ENCODE data around the gene LRRC27. TPM values are rescaled to one million over a fixed set of nuclear protein-coding genes. Genes with fewer than 3 reads are reported as not detected.

LRRC27 gene
- total and polyA plus RNA-seq, 2 experiments from 2014 or later, result 19.0 to 21.8 TPM

DNA sequence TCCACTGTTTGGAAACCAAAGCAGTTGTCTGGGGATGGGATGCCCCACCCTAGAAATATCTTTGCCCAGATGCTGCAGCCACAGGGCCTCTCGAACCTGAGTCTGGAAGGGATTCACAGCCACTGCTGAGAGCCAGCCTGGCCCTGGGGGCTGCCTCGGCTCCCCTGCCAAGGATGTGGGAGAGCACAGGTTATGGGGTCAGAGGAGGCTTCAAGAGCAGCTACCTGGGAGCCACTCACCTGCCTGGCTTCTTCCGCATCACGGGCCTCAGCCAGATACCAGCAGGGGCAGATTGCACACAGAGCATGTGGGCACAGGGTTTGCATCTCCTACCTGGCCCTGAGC is 59.7 kb downstream of the LRRC27 start:
- DNase-seq (ENCODE audit: low read depth in 1 of 2, low spot score in 1 of 2), result no peak
- Histone ChIP-seq H3K27ac (peak overlapping the region; percentile 73), H3K27me3 (no peaks in the 10 kb centered on the region), H3K9me3 (ENCODE audit: low read depth) (no peaks in the 10 kb centered on the region), H3K4me3 (no peak overlapping the region), H3K4me1 (ENCODE audit: low read depth) (peaks cover 30% of the 10 kb centered on the region), H3K36me3 (no peaks in the 10 kb centered on the region)
- TF ChIP-seq, protein P1, sequence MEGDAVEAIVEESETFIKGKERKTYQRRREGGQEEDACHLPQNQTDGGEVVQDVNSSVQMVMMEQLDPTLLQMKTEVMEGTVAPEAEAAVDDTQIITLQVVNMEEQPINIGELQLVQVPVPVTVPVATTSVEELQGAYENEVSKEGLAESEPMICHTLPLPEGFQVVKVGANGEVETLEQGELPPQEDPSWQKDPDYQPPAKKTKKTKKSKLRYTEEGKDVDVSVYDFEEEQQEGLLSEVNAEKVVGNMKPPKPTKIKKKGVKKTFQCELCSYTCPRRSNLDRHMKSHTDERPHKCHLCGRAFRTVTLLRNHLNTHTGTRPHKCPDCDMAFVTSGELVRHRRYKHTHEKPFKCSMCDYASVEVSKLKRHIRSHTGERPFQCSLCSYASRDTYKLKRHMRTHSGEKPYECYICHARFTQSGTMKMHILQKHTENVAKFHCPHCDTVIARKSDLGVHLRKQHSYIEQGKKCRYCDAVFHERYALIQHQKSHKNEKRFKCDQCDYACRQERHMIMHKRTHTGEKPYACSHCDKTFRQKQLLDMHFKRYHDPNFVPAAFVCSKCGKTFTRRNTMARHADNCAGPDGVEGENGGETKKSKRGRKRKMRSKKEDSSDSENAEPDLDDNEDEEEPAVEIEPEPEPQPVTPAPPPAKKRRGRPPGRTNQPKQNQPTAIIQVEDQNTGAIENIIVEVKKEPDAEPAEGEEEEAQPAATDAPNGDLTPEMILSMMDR (IDR thresholded peaks at IDR 0.05; ENCODE audit: low read depth, low read length), result no peak

DNA sequence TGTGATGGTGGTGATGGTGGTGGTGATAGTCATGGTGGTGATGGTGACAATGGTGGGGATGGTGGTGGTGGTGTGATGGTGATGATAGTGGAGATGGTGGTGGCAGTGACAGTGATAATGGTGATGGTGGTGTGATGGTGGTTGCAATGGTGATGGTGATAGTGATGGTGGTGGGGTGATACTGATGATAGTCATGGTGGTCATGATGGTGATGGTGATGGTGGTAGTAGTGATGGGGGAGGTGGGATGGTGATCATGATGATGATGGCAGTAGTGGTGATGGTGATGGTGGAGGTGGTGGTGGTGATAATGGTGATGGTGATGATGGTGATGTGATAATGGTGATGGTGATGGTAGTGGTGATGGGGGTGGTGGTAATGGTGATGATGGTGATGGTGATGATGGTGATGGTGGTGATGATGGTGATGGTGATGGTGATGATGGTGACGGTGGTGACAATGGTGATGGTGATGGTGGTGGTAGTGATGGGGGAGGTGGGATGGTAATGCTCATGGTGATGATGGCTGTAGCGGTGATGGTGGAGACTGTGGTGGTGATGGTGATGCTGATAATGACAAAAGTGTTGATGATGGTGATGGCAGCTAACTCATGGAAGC is 60.3 kb downstream of the LRRC27 start:
- Histone ChIP-seq H3K9me3 (ENCODE audit: low read depth) (no peaks in the 10 kb centered on the region), H3K27me3 (no peaks in the 10 kb centered on the region), H3K36me3 (no peaks in the 10 kb centered on the region), H3K4me1 (ENCODE audit: low read depth) (peaks cover 30% of the 10 kb centered on the region), H3K27ac (no peak overlapping the region), H3K4me3 (no peak overlapping the region)
- DNase-seq (ENCODE audit: low read depth in 1 of 2, low spot score in 1 of 2), result no peak
- TF ChIP-seq, protein P1 (IDR thresholded peaks at IDR 0.05; ENCODE audit: low read depth, low read length), result no peak

DNA sequence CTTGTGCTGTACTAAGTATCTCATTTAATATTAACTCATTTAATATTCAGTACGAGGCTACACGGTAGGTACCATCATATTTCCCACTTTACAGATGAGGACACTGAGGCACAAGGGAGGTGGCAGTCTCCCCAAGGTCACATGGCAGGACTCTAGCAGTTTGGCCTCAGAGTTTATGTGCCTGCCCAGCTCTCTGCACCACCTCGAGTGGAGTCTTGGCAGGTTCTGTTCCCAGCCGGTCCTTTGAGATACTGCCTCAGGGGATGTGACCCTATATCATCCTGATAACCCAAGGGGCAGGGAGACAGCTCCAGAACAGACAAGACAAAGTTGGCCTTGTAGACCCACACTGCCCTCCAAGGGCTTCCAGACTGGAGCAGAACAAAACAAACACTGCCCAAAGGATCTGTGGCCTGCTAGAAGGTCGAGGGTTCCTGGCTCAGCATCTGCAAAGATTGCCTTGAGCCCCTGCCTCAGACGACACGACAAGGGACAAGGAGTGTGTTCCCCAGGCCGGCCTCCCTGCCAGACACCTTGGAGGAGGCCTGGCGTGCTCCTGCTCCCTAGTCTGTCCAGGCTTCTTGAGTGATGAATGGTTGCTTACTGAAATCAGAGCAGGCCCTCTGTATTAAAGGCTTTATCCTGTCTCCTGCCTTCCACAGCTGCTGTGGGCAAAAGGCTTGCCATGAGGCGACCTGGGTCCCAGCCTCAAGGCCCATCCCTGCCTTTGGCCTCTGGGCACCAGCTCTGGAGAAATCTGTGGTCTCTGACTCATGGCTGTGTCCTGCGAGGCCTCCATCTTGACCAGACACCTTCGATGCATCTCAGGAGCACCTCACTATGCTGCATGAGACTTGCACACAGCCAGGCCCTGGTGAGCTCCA is 61.1 kb downstream of the LRRC27 start:
- Histone ChIP-seq H3K27me3 (no peaks in the 10 kb centered on the region), H3K4me1 (ENCODE audit: low read depth) (peaks cover 31% of the 10 kb centered on the region), H3K36me3 (no peaks in the 10 kb centered on the region), H3K9me3 (ENCODE audit: low read depth) (no peaks in the 10 kb centered on the region), H3K27ac (no peak overlapping the region), H3K4me3 (no peak overlapping the region)
- TF ChIP-seq, protein P1 (IDR thresholded peaks at IDR 0.05; ENCODE audit: low read depth, low read length), result no peak
- DNase-seq (ENCODE audit: low read depth in 1 of 2, low spot score in 1 of 2), result no peak

DNA sequence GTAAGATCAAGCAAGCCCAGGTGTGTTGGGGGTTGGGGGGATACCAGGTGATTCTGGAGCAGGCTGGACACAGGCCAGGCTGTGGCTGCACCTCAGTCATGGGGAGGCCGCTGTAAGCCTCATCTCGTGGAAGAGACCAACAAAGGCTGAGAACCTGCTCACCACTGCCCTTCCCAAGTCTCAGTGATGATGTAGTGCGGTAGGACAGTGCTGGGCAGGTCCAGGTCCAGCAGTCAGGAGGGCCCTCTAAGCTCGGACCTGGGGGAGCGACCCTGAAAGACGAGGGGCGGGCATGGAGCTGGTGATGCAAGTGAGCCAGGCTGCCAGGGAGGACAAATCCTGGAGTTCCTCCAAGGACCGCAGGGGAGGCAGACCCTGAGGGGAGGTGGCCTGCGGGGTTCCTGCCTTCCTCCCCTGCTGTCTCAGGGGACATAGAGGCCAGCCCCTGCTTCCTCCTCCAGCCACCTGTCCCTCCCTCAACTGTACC is 61.7 kb downstream of the LRRC27 start:
- Histone ChIP-seq H3K9me3 (ENCODE audit: low read depth) (no peaks in the 10 kb centered on the region), H3K4me1 (ENCODE audit: low read depth) (peaks cover 32% of the 10 kb centered on the region), H3K27me3 (no peaks in the 10 kb centered on the region), H3K36me3 (no peaks in the 10 kb centered on the region), H3K27ac (no peak overlapping the region), H3K4me3 (no peak overlapping the region)
- no peak for DNase-seq (ENCODE audit: low read depth in 1 of 2, low spot score in 1 of 2)
- TF ChIP-seq, protein P1 (IDR thresholded peaks at IDR 0.05; ENCODE audit: low read depth, low read length), result no peak

DNA sequence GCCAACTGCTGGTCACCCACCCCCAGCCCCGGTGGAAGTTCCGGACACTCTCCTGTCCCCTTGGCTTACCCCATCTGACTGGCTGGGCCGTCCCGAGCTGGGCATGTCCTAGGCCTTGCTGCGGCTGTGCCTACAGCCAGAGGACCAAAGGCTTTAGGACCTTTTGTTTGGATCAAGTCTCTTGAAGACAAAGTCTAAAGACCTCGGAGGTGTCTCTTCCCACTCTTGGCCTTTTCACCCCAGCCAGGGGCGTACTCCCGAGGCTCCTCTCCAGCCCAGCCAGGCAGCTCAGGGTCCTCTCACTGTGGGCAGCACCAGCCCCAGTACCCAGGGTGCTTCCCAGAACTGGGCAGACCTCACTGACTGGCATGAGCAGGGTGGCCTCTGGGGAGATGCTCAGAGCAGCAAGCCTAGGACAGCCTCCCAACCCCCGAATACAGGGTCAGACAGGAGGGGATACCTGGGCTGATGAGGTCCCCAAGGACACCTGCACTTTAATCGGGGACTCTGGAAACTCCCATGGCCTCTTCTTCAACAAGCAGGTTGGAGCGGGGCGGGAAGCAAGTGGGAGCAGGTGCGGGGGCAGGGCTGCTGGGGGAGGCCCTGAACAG is 62.3 kb downstream of the LRRC27 start:
- DNase-seq (ENCODE audit: low read depth in 1 of 2, low spot score in 1 of 2), result no peak
- H3K4me1 ChIP-seq (ENCODE audit: low read depth), result peaks cover 27% of the 10 kb centered on the region
- H3K27me3 ChIP-seq, result no peaks in the 10 kb centered on the region
- TF ChIP-seq, protein P1 (IDR thresholded peaks at IDR 0.05; ENCODE audit: low read depth, low read length), result no peak
- no peaks in the 10 kb centered on the region for H3K9me3 ChIP-seq (ENCODE audit: low read depth)
- H3K27ac ChIP-seq, result no peak overlapping the region
- H3K36me3 ChIP-seq, result no peaks in the 10 kb centered on the region
- no peak overlapping the region for H3K4me3 ChIP-seq

Measured in cardiac muscle cell (in vitro differentiated cells and primary cell).